Measurements from ENCODE around the gene TEX101.

Gene TEX101

DNA sequence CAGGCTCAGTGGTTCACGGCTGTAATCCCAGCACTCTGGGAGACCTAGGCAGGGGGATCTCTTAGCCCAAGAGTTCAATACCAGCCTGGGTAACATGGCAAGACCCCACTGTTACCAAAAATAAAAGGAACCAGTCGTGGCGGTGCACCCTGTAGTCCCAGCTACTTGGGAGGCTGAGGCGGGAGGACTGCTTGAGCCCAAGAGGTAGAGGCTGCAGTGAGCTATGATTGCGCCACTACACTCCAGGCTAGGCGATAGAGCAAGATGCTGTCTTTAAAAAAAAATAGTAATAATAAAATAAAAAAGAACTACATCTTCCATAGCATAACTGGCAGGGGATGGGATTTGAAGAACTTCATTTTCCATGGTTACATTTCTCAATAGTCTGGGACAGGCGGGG lies 47.7 kb downstream of the TEX101 start:
- H3K4me3 ChIP-seq (ENCODE audit: low read depth, low read length) = no peak overlapping the region
- DNase-seq (ENCODE audit: low read depth) = no peak
- TF ChIP-seq, protein P1, sequence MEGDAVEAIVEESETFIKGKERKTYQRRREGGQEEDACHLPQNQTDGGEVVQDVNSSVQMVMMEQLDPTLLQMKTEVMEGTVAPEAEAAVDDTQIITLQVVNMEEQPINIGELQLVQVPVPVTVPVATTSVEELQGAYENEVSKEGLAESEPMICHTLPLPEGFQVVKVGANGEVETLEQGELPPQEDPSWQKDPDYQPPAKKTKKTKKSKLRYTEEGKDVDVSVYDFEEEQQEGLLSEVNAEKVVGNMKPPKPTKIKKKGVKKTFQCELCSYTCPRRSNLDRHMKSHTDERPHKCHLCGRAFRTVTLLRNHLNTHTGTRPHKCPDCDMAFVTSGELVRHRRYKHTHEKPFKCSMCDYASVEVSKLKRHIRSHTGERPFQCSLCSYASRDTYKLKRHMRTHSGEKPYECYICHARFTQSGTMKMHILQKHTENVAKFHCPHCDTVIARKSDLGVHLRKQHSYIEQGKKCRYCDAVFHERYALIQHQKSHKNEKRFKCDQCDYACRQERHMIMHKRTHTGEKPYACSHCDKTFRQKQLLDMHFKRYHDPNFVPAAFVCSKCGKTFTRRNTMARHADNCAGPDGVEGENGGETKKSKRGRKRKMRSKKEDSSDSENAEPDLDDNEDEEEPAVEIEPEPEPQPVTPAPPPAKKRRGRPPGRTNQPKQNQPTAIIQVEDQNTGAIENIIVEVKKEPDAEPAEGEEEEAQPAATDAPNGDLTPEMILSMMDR (IDR thresholded peaks at IDR 0.05; ENCODE audit: low read depth, low read length) = no peak
- TF ChIP-seq, protein P2, sequence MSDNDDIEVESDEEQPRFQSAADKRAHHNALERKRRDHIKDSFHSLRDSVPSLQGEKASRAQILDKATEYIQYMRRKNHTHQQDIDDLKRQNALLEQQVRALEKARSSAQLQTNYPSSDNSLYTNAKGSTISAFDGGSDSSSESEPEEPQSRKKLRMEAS (IDR thresholded peaks at IDR 0.05; ENCODE audit: low read depth, low read length) = no peak
- TF ChIP-seq MYC (IDR thresholded peaks at IDR 0.05; ENCODE audit: low read depth, low read length) (no peak), POLR2A (IDR thresholded peaks at IDR 0.05; ENCODE audit: extremely low read depth, insufficient read length) (no peak)

DNA sequence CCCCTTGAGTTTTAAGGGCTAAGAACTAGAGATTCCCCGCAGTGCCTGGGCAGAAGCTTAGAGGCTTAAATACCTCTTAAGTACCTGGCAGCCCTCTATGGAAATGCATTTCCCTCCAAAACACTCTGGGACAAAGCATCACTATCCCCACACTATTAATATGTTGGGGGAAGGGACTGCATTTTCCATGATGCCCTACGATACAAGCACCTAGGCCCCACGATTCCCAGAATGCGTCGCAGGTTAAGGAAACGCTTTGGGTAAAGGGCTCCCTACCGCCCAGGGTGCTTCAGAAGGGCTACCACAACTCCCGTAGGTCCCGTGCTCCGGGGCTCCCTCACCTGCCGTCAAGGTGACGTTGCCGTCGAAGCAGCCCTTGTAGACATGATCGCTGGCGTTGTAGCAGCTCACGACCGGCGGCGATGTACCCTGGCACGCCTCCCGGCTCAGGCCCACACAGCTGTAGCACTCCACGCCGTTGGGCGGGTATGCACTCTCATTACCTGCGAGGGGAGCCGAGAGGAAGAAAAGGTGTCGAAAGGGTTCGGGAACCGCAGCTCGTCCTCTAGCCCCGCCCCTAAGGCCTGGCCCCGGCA lies 48.2 kb downstream of the TEX101 start:
- H3K4me3 ChIP-seq (ENCODE audit: low read depth, low read length) = no peak overlapping the region
- TF ChIP-seq, protein P1 (IDR thresholded peaks at IDR 0.05; ENCODE audit: low read depth, low read length) = no peak
- no peak for DNase-seq (ENCODE audit: low read depth)

DNA sequence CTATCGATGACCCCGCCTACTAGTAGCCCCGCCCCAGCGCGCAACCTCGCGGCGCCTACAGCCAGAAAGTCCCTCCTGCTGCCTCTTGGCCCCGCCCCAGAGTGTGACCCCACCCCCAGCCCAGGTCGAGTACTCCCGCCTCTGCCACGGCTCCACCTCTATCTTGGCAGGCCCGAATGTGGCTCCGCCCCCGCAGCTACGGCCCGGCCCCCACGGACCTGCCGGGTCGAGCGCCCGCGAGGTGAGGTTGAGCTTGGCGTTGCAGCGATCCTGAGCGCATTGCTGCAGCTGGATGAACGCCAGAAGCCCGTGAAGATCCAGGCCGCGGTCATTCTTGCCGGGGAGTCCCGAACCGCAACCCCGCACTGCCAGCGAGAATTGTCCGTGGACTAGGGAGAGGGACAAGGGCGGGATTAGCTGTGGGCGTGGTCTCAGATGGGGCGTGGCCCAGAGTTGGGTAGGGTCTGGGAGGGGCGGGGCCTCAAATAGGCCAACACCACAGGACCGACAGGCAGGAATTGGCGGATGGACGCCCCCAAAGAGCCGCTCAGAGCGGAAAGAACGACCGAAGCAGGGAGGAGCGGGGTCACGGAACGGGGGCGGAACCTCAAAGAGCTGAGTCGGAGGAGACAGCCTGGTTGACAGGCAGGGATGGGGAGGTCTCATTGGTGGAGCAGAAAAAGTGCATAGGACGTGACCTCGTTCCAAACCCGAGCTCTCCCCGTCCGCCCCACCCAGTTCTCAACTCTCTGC lies 48.9 kb downstream of the TEX101 start:
- no peak for TF ChIP-seq POLR2A (IDR thresholded peaks at IDR 0.05; ENCODE audit: extremely low read depth, insufficient read length)
- TF ChIP-seq MYC (IDR thresholded peaks at IDR 0.05; ENCODE audit: low read depth, low read length) = no peak
- TF ChIP-seq, protein P2 (IDR thresholded peaks at IDR 0.05; ENCODE audit: low read depth, low read length) = no peak
- TF ChIP-seq, protein P1 (IDR thresholded peaks at IDR 0.05; ENCODE audit: low read depth, low read length) = no peak

DNA sequence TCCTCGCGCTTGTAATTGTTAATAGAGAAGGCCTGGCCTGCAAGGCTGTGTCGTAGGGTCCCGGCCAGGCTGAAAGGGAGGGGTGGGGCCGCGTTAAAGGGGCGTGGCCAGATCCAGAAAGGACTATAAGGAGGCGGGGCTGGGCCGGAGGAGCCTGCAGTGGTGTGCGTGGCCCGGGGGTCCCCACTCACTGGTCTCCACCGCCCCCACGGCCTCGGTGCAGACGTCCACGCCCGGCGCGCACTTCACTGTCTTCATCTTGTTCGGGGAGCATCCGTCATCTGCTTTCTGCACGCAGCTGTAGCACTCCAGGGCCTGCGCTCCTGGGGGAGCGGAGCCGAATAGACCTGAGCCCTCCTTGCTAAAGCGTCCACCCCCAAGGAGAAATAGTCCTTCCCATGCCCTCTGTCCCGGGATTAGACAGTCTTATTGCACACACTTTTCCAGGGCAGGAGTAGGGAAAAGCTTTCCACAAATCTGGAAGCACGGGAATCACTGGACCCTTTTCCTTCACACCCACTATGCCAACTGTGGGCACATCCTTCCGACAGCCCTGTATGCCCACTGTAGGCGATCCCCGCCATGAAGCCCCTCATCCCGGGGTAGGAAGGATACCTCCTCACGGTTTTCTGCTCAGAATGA lies 49.6 kb downstream of the TEX101 start:
- no peak for TF ChIP-seq MYC (IDR thresholded peaks at IDR 0.05; ENCODE audit: low read depth, low read length)
- TF ChIP-seq, protein P2 (IDR thresholded peaks at IDR 0.05; ENCODE audit: low read depth, low read length) = no peak
- no peak overlapping the region for H3K4me3 ChIP-seq (ENCODE audit: low read depth, low read length)
- DNase-seq (ENCODE audit: low read depth) = no peak

More for the DNA sequence above, 48.9 kb downstream of the TEX101 start:
- DNase-seq (ENCODE audit: low read depth) = peak; percentile 86
- H3K4me3 ChIP-seq (ENCODE audit: low read depth, low read length) = peak overlapping the region; percentile 49

DNA sequence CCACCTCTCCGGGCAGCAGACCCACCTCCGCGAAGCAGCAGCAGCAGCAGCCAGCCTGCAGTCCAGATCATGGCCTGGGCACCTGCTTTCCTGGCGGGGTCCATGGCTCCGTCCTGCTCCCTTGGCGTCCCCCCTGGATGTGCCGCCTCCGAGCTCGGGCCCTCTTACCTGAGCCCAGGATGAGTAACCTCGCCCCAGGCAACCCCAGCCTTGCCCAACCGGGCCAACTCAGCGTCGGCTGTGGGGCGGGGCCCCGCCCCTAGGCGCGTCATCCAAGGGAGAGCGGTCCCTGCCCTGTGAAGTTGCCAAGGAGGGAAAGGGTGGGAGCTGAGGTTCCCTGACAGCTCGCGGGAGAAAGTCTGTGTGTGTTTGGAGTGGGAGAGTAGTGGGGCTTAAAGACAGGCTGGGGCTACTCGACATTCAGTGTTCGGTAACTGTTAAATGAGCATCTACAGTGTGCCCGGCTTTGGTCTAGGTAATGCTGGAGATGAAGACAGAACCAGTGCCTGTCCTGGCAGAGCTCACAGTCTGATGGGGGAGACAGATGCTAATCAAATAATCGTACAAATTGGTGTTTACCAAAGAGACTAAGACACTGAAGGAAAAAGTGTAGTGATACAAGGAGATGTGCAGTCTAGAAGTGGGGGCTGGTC lies 50.9 kb downstream of the TEX101 start, which contains the start of gene LYPD3:
Gene LYPD3 (minus strand): TSS at position 141 of the 653 bp plus-strand sequence. CDS start 37 bp downstream, at position 104.
- TF ChIP-seq POLR2A (IDR thresholded peaks at IDR 0.05; ENCODE audit: extremely low read depth, insufficient read length) (no peak), MYC (IDR thresholded peaks at IDR 0.05; ENCODE audit: low read depth, low read length) (no peak)
- TF ChIP-seq, protein P1 (IDR thresholded peaks at IDR 0.05; ENCODE audit: low read depth, low read length) = no peak
- TF ChIP-seq, protein P2 (IDR thresholded peaks at IDR 0.05; ENCODE audit: low read depth, low read length) = no peak
- no peak within 1 kb of the TSS for H3K4me3 ChIP-seq (ENCODE audit: low read depth, low read length)
- DNase-seq (ENCODE audit: low read depth) = no peak

DNA sequence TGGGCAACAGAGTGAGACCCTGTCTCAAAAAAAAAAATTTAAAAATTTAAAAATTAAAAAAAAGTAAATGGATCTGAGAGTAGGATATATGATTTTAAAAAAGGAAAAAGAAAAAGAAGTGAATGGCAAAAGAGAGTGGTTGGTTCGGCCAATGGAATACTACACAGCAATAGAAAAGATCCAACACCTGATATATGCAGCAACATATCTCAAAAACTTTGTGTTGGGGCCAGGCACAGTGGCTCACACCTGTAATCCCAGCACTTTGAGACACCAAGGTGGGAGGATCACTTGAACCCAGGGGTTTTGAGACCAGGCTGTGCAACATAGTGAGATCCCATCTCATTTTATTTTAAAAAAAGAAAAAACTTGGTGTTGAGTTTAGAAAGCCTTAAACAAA lies 52.1 kb downstream of the TEX101 start:
- DNase-seq (ENCODE audit: low read depth) = no peak
- TF ChIP-seq MYC (IDR thresholded peaks at IDR 0.05; ENCODE audit: low read depth, low read length) (no peak), POLR2A (IDR thresholded peaks at IDR 0.05; ENCODE audit: extremely low read depth, insufficient read length) (no peak)
- TF ChIP-seq, protein P2 (IDR thresholded peaks at IDR 0.05; ENCODE audit: low read depth, low read length) = no peak
- TF ChIP-seq, protein P1 (IDR thresholded peaks at IDR 0.05; ENCODE audit: low read depth, low read length) = no peak

More for the DNA sequence above, 52.1 kb downstream of the TEX101 start:
- no peak overlapping the region for H3K4me3 ChIP-seq (ENCODE audit: low read depth, low read length)

All from NB4 (cell line).